SK-N-SH treated with all-trans-retinoic acid at 6 μM for 48 hours (cell line): Measurements from ENCODE around the gene CCDC194.

Experiments
- ATAC-seq: fragments of 200-7000 bp; cut with Tn5 transposase; 3 replicates; pipeline ENCODE4 v1.9.1; 2020; ENCODE audit warnings: mild to moderate bottlenecking, moderate library complexity
- ARNTL ChIP-seq: fragments of 450-650 bp; formaldehyde crosslinking; IDR thresholded peaks from 2 replicates; pipeline ENCODE4 v1.5.0; 2020; ENCODE audit warnings: low read depth, mild to moderate bottlenecking, moderate library complexity, borderline replicate concordance
- BACH2 ChIP-seq: fragments of 250-450 bp; sonication (Bioruptor Pico); IDR thresholded peaks from 2 replicates; pipeline ENCODE4 v1.9.0; 2021; ENCODE audit warnings: mild to moderate bottlenecking, borderline replicate concordance
- CSDC2 ChIP-seq: fragments of 250-450 bp; sonication (Bioruptor Pico); IDR thresholded peaks from 2 replicates; pipeline ENCODE4 v1.5.0; 2020; ENCODE audit warnings: mild to moderate bottlenecking, moderate library complexity
- ESRRG ChIP-seq: fragments of 250-450 bp; sonication (Bioruptor Pico); IDR thresholded peaks from 2 replicates; pipeline ENCODE4 v1.6.1; 2021; ENCODE audit warnings: mild to moderate bottlenecking
- GLIS3 ChIP-seq: fragments of 250-450 bp; sonication (Bioruptor Pico); IDR thresholded peaks from 2 replicates; pipeline ENCODE4 v1.5.0; 2020; ENCODE audit warnings: mild to moderate bottlenecking, moderate library complexity
- ISL1 ChIP-seq: fragments of 250-450 bp; sonication (Bioruptor Pico); IDR thresholded peaks from 2 replicates; pipeline ENCODE4 v2.1.2; 2022; ENCODE audit warnings: mild to moderate bottlenecking, moderate library complexity
- OSR1 ChIP-seq: fragments of 250-450 bp; sonication (Bioruptor Pico); IDR thresholded peaks from 2 replicates; pipeline ENCODE4 v1.8.0; 2022; ENCODE audit warnings: moderate library complexity, mild to moderate bottlenecking, inconsistent platforms
- RARB ChIP-seq: fragments of 250-450 bp; sonication (Bioruptor Pico); IDR thresholded peaks from 2 replicates; pipeline ENCODE4 v1.8.0; 2021; ENCODE audit warnings: mild to moderate bottlenecking, moderate library complexity
- SNAI2 ChIP-seq: fragments of 250-450 bp; sonication (Bioruptor Pico); IDR thresholded peaks from 2 replicates; pipeline ENCODE4 v1.5.0; 2020; ENCODE audit warnings: mild to moderate bottlenecking, moderate library complexity
- TCF4 ChIP-seq: fragments of 250-450 bp; sonication (Bioruptor Pico); IDR thresholded peaks from 2 replicates; pipeline ENCODE4 v1.8.0; 2021; ENCODE audit warnings: mild to moderate bottlenecking, moderate library complexity, borderline replicate concordance
- ZC3H10 ChIP-seq: fragments of 250-450 bp; sonication (Bioruptor Pico); IDR thresholded peaks from 2 replicates; pipeline ENCODE4 v1.5.1; 2021; ENCODE audit warnings: mild to moderate bottlenecking, moderate library complexity
- ZFP3 ChIP-seq: fragments of 250-450 bp; sonication (Bioruptor Pico); IDR thresholded peaks from 2 replicates; pipeline ENCODE4 v1.5.0; 2020; ENCODE audit warnings: mild to moderate bottlenecking, moderate library complexity
- ZFP30 ChIP-seq: fragments of 450-650 bp; formaldehyde crosslinking; IDR thresholded peaks from 2 replicates; pipeline ENCODE4 v1.5.0; 2022; ENCODE audit warnings: mild to moderate bottlenecking, moderate library complexity
- ZNF565 ChIP-seq: fragments of 450-650 bp; formaldehyde crosslinking; conservative IDR thresholded peaks from 2 replicates; pipeline ENCODE4 v1.5.0; 2020; ENCODE audit warnings: low read depth, mild to moderate bottlenecking, moderate library complexity
- ZNF70 ChIP-seq: fragments of 450-650 bp; formaldehyde crosslinking; IDR thresholded peaks from 2 replicates; pipeline ENCODE4 v1.5.0; 2020; ENCODE audit warnings: mild to moderate bottlenecking, moderate library complexity
- ZNF8 ChIP-seq: fragments of 450-650 bp; formaldehyde crosslinking; IDR thresholded peaks from 2 replicates; pipeline ENCODE4 v1.5.0; 2020; ENCODE audit warnings: mild to moderate bottlenecking, moderate library complexity
- TF ChIP-seq, protein P1 (sequence below): fragments of 250-450 bp; sonication (Bioruptor Pico); IDR thresholded peaks from 2 replicates; pipeline ENCODE4 v1.5.1; 2021; ENCODE audit warnings: mild to moderate bottlenecking, moderate library complexity
- TF ChIP-seq, protein P2 (sequence below): fragments of 250-450 bp; sonication (Bioruptor Pico); IDR thresholded peaks from 2 replicates; pipeline ENCODE4 v1.8.0; 2020; ENCODE audit warnings: mild to moderate bottlenecking, moderate library complexity, borderline replicate concordance
- TF ChIP-seq, protein P3 (sequence below): fragments of 250-450 bp; sonication (Bioruptor Pico); IDR thresholded peaks from 2 replicates; pipeline ENCODE4 v1.5.0; 2020; ENCODE audit warnings: mild to moderate bottlenecking, moderate library complexity
- TF ChIP-seq, protein P4 (sequence below): fragments of 250-450 bp; sonication (Bioruptor Pico); IDR thresholded peaks from 2 replicates; pipeline ENCODE4 v1.8.0; 2021; ENCODE audit warnings: low read depth, mild to moderate bottlenecking, moderate library complexity, borderline replicate concordance
- TF ChIP-seq, protein P5 (sequence below): fragments of 250-450 bp; sonication (Bioruptor Pico); IDR thresholded peaks from 2 replicates; pipeline ENCODE4 v1.5.1; 2020; ENCODE audit warnings: low read depth, mild to moderate bottlenecking, moderate library complexity

CCDC194 gene

DNA sequence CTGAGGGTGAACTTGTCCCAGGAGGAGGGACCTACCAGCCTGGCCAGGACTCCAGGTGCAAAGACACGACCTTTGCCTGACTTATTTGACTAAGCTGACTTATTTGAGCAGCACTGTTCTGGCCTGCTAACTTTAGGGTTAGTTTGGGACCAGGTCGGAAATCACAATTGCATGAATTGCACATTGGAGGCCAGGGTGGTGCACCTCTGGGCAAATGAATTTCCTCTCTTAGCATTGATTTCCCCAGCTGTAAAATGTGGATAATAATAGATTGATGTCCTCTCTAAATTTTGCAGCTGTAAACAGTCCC is 12.8 kb upstream of the CCDC194 start:
- TF ChIP-seq, protein P1, sequence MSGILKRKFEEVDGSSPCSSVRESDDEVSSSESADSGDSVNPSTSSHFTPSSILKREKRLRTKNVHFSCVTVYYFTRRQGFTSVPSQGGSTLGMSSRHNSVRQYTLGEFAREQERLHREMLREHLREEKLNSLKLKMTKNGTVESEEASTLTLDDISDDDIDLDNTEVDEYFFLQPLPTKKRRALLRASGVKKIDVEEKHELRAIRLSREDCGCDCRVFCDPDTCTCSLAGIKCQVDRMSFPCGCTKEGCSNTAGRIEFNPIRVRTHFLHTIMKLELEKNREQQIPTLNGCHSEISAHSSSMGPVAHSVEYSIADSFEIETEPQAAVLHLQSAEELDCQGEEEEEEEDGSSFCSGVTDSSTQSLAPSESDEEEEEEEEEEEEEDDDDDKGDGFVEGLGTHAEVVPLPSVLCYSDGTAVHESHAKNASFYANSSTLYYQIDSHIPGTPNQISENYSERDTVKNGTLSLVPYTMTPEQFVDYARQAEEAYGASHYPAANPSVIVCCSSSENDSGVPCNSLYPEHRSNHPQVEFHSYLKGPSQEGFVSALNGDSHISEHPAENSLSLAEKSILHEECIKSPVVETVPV (CRISPR knock-in tag): no peak
- TF ChIP-seq ZC3H10: no peak
- no peak for TF ChIP-seq ESRRG (CRISPR knock-in tag)
- no peak for TF ChIP-seq ISL1 (CRISPR knock-in tag)
- no peak for TF ChIP-seq ZNF70 (CRISPR knock-in tag)
- TF ChIP-seq ZFP3 (CRISPR knock-in tag): no peak
- TF ChIP-seq GLIS3 (CRISPR knock-in tag): no peak
- no peak for TF ChIP-seq SNAI2
- TF ChIP-seq, protein P2, sequence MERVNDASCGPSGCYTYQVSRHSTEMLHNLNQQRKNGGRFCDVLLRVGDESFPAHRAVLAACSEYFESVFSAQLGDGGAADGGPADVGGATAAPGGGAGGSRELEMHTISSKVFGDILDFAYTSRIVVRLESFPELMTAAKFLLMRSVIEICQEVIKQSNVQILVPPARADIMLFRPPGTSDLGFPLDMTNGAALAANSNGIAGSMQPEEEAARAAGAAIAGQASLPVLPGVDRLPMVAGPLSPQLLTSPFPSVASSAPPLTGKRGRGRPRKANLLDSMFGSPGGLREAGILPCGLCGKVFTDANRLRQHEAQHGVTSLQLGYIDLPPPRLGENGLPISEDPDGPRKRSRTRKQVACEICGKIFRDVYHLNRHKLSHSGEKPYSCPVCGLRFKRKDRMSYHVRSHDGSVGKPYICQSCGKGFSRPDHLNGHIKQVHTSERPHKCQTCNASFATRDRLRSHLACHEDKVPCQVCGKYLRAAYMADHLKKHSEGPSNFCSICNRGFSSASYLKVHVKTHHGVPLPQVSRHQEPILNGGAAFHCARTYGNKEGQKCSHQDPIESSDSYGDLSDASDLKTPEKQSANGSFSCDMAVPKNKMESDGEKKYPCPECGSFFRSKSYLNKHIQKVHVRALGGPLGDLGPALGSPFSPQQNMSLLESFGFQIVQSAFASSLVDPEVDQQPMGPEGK: no peak
- TF ChIP-seq, protein P3, sequence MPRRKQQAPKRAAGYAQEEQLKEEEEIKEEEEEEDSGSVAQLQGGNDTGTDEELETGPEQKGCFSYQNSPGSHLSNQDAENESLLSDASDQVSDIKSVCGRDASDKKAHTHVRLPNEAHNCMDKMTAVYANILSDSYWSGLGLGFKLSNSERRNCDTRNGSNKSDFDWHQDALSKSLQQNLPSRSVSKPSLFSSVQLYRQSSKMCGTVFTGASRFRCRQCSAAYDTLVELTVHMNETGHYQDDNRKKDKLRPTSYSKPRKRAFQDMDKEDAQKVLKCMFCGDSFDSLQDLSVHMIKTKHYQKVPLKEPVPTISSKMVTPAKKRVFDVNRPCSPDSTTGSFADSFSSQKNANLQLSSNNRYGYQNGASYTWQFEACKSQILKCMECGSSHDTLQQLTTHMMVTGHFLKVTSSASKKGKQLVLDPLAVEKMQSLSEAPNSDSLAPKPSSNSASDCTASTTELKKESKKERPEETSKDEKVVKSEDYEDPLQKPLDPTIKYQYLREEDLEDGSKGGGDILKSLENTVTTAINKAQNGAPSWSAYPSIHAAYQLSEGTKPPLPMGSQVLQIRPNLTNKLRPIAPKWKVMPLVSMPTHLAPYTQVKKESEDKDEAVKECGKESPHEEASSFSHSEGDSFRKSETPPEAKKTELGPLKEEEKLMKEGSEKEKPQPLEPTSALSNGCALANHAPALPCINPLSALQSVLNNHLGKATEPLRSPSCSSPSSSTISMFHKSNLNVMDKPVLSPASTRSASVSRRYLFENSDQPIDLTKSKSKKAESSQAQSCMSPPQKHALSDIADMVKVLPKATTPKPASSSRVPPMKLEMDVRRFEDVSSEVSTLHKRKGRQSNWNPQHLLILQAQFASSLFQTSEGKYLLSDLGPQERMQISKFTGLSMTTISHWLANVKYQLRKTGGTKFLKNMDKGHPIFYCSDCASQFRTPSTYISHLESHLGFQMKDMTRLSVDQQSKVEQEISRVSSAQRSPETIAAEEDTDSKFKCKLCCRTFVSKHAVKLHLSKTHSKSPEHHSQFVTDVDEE (CRISPR knock-in tag): no peak
- TF ChIP-seq, protein P4, sequence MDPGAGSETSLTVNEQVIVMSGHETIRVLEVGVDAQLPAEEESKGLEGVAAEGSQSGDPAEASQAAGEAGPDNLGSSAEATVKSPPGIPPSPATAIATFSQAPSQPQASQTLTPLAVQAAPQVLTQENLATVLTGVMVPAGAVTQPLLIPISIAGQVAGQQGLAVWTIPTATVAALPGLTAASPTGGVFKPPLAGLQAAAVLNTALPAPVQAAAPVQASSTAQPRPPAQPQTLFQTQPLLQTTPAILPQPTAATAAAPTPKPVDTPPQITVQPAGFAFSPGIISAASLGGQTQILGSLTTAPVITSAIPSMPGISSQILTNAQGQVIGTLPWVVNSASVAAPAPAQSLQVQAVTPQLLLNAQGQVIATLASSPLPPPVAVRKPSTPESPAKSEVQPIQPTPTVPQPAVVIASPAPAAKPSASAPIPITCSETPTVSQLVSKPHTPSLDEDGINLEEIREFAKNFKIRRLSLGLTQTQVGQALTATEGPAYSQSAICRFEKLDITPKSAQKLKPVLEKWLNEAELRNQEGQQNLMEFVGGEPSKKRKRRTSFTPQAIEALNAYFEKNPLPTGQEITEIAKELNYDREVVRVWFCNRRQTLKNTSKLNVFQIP: no peak
- no peak for TF ChIP-seq ARNTL (CRISPR knock-in tag)
- no peak for TF ChIP-seq TCF4 (CRISPR knock-in tag)
- no peak for TF ChIP-seq ZNF565
- TF ChIP-seq ZNF8 (CRISPR knock-in tag): no peak
- TF ChIP-seq RARB (CRISPR knock-in tag): no peak
- TF ChIP-seq BACH2 (CRISPR knock-in tag): no peak
- TF ChIP-seq, protein P5, sequence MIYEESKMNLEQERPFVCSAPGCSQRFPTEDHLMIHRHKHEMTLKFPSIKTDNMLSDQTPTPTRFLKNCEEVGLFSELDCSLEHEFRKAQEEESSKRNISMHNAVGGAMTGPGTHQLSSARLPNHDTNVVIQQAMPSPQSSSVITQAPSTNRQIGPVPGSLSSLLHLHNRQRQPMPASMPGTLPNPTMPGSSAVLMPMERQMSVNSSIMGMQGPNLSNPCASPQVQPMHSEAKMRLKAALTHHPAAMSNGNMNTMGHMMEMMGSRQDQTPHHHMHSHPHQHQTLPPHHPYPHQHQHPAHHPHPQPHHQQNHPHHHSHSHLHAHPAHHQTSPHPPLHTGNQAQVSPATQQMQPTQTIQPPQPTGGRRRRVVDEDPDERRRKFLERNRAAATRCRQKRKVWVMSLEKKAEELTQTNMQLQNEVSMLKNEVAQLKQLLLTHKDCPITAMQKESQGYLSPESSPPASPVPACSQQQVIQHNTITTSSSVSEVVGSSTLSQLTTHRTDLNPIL (CRISPR knock-in tag): no peak
- TF ChIP-seq ZFP30: no peak
- TF ChIP-seq OSR1 (CRISPR knock-in tag): no peak
- no peak for ATAC-seq

DNA sequence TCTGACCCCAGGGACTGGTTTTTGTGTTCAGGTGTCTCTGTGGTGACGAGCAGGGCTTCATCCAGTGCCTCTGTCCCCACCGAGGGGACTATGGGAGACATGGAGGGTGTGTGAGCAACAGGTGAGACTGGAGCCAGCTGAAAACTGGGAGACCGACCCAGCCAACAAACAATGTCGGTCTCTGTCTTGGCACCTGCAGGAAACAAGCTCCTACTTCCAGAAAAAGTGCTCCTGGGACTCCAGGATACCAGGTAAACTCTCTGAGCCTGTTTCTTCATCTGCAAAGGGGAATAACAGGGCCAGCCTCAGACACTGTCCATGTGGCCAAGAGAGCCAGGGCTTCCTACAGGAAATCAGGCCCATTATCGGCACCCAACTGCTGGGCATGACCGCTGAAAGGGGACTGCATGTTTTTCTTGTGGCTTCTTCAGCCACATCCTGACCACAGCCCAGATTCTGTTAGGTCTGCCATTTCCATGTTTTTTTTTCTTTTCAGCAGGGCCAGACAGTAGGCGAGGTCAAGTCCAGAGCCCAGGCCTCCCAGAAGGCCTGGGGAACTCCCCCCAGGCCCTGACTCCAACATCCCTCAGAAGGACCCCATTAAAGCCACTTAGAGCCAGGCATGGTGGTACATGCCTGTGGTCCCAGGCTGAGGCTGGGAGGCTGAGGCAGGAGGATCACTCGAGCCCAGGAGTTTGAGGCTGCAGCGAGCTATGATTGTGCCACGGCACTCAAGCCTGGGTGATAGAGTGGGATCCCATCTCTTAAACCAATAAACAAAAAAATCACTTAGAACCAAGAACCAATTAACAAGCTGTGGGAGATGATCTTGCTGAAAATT is 12.3 kb upstream of the CCDC194 start:
- ATAC-seq: no peak
- TF ChIP-seq, protein P4: no peak
- TF ChIP-seq ARNTL (CRISPR knock-in tag) (no peak), TCF4 (CRISPR knock-in tag) (no peak), SNAI2 (no peak), CSDC2 (CRISPR knock-in tag) (no peak), OSR1 (CRISPR knock-in tag) (no peak)
- TF ChIP-seq, protein P3 (CRISPR knock-in tag): no peak
- TF ChIP-seq, all 23 proteins: peak for 0
